ENCODE measurements around the gene CC2D1B.

DNA sequence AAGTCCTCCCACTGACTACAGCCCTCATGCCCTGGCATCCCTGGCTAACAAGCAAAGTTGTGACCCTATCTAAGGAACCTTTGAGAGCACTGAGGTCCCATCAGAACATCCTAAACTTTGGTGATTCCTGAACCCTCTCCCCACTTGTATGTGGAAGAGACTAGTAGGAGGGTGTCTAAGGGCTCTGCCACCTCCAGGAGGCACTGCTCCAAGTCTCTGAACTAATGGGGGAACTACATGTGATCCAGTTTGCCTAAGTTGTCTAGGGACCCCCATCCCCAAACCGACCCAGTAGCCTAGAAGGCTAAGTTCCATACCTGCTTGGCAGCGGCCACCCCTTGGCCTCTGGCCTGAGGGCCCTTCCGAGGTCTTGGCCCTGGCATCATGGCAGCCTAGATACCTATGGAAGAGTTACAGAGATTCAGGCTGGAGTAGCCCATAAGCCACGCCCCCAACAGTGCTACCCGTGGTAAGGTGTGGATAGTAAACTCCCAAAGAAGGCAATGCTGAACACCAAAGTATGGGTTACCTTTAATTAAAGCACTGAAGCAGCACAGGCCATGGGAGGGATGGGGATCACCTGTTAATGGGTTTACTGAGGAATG is 1.7 kb downstream of the CC2D1B start:
- TF ChIP-seq CTCF (IDR thresholded peaks at IDR 0.05), result no peak
- TF ChIP-seq POLR2A (IDR thresholded peaks at IDR 0.05), result no peak
